HFFc6 (cell line): Measurements from ENCODE around the gene MXI1. TPM values are rescaled to one million over a fixed set of nuclear protein-coding genes. Genes with fewer than 3 reads are reported as not detected.

Experiments
- DNase-seq: peaks from one replicate; pipeline ENCODE4 v3.0.0-alpha.2; 2018
- H3K27ac Mint-ChIP-seq: 2 replicates; pipeline ENCODE4 v1.8.0; 2020; ENCODE audit warnings: mild to moderate bottlenecking, mixed read lengths
- H3K27me3 Mint-ChIP-seq: 2 replicates; pipeline ENCODE4 v1.8.0; 2021; ENCODE audit warnings: mild to moderate bottlenecking, moderate library complexity, mixed read lengths; ENCODE audit not compliant: insufficient read depth
- H3K36me3 Mint-ChIP-seq: 2 replicates; pipeline ENCODE4 v1.8.0; 2021; ENCODE audit warnings: low read depth, mixed read lengths
- H3K4me1 Mint-ChIP-seq: 2 replicates; pipeline ENCODE4 v1.8.0; 2020; ENCODE audit warnings: low read depth, mixed read lengths
- H3K4me3 Mint-ChIP-seq: 2 replicates; pipeline ENCODE4 v1.8.0; 2020; ENCODE audit warnings: mild to moderate bottlenecking, moderate library complexity, mixed read lengths
- H3K9me3 Mint-ChIP-seq: 2 replicates; pipeline ENCODE4 v1.8.0; 2020; ENCODE audit warnings: mild to moderate bottlenecking, mixed read lengths
- CTCF ChIP-seq: fragments of 200-600 bp; sonication (generic); IDR thresholded peaks from 2 replicates; pipeline ENCODE4 v1.5.0; 2021; ENCODE audit warnings: antibody characterized with exemption, mild to moderate bottlenecking
- total RNA-seq, 6 experiments: library from RNA; stranded (reverse); fragmentation: NEBNext Ultra II Directional; extraction: Animal tissue kit (Norgen Biotek cat#: 25700); gene quantifications; 2 replicates in 1 of 6; 3 replicates in 5 of 6; pipeline ENCODE4 v1.2.3, GENCODE V29; 2021

The MXI1 gene
- total RNA-seq, 6 experiments from 2014 or later = 5.2 to 11.2 (median 6.2) TPM

DNA sequence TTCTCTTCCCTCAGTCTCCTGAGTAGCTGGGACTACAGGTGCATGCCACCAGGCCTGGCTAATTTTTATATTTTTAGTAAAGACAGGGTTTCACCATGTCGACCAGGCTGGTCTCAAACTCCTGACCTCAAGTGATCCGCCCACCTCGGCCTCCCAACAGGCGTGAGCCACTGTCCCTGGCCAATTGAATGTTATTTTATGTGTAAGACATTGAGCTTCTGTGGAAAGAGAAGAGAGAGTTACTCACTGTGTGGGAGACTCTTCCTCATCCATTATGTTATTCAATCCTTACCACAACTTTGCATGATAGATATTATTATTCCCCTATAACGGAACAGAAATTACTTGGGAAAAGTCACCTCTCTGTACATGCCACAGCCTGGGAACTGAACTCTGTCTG, 32.6 kb upstream of the MXI1 start:
- Mint-ChIP-seq H3K9me3 (no peaks in the 10 kb centered on the region), H3K4me3 (no peak overlapping the region), H3K4me1 (peaks cover 6% of the 10 kb centered on the region), H3K36me3 (no peaks in the 10 kb centered on the region), H3K27ac (no peak overlapping the region), H3K27me3 (peaks cover 28% of the 10 kb centered on the region)
- no peak for DNase-seq
- TF ChIP-seq CTCF = no peak

GRCh38 chr10:110175406-110175805, 32.0 kb upstream of the MXI1 start:
- Mint-ChIP-seq H3K36me3 (no peaks in the 10 kb centered on the region), H3K4me1 (peaks cover 6% of the 10 kb centered on the region), H3K27me3 (peaks cover 24% of the 10 kb centered on the region), H3K27ac (no peak overlapping the region), H3K9me3 (no peaks in the 10 kb centered on the region), H3K4me3 (no peak overlapping the region)
- DNase-seq = no peak
- TF ChIP-seq CTCF = no peak

GRCh38 chr10:110176141-110177030, 31.0 kb upstream of the MXI1 start:
- Mint-ChIP-seq H3K27me3 (peaks cover 18% of the 10 kb centered on the region), H3K4me1 (peaks cover 6% of the 10 kb centered on the region), H3K36me3 (no peaks in the 10 kb centered on the region), H3K27ac (no peak overlapping the region), H3K9me3 (no peaks in the 10 kb centered on the region), H3K4me3 (no peak overlapping the region)
- DNase-seq = no peak
- TF ChIP-seq CTCF = no peak

DNA sequence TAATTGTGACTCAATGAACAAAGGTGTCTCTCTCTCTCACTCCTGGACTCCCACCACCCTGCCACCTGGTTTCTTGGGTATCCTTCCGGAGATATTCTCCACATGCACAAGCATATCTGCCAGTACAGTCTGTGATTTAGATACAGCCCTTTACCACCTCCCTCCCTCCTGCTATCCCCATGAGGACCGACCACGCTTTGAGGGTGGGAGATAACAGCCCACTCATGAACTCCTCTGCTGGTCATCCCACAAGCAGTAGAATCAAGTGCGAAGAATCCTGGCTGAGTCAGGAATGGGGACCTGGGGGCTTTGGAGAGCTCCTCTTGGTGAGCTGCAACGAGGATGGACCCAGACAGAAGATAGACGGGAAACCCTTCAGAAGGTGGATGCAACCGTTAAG, 28.2 kb upstream of the MXI1 start:
- Mint-ChIP-seq H3K27me3 (peaks cover 16% of the 10 kb centered on the region), H3K4me3 (no peak overlapping the region), H3K9me3 (no peaks in the 10 kb centered on the region), H3K27ac (no peak overlapping the region), H3K36me3 (no peaks in the 10 kb centered on the region), H3K4me1 (no peaks in the 10 kb centered on the region)
- no peak for DNase-seq
- no peak for TF ChIP-seq CTCF

DNA sequence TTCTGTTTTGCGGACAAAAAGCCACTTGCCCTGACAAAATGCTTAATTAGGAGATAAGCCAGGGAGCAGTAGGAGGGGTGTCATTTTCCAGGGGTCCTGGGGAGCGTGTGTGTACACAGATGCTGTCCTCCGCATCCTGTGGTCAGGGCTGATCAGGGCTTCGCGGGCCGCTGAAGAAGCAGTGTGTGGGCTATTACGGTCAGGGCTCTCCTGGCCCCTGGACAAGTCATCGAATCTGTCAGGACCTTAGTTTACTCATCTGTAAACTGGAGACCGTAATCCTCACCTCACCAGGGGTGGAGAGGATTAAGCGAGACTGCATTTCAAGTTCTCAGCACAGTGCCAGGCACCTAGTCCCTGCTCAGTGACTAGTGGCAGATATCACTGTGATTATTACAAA, 26.0 kb upstream of the MXI1 start:
- H3K4me1 Mint-ChIP-seq = no peaks in the 10 kb centered on the region

More for the DNA sequence above, 26.0 kb upstream of the MXI1 start:
- no peak overlapping the region for H3K4me3 Mint-ChIP-seq
- H3K9me3 Mint-ChIP-seq = no peaks in the 10 kb centered on the region
- H3K27ac Mint-ChIP-seq = no peak overlapping the region
- H3K27me3 Mint-ChIP-seq = peaks cover 14% of the 10 kb centered on the region
- no peak for DNase-seq
- no peak for TF ChIP-seq CTCF
- H3K36me3 Mint-ChIP-seq = no peaks in the 10 kb centered on the region
